Measurements from ENCODE around the gene MALT1.

GRCh38 chr18:58727776-58728500, 56.7 kb downstream of the MALT1 start:
- TF ChIP-seq POLR2A (IDR thresholded peaks at IDR 0.05; ENCODE audit: low read depth, low read length) = no peak
- no peak for TF ChIP-seq POLR2AphosphoS5 (IDR thresholded peaks at IDR 0.05; ENCODE audit: low read depth, low read length)
- no peak for TF ChIP-seq TAF1 (IDR thresholded peaks at IDR 0.05; ENCODE audit: borderline replicate concordance, low read depth, low read length)

Data from GM12892 (cell line).